Spinal cord (tissue), 10 donors: ENCODE measurements around the gene CHMP4A. TPM values are rescaled to one million over a fixed set of nuclear protein-coding genes. Genes with fewer than 3 reads are reported as not detected.

ENCODE experiments used
- DNase-seq, 6 donors: peaks; one replicate each; pipeline versions ENCODE4 v3.0.0 to v3.0.0-alpha.2; 2013 to 2015; ENCODE audit warnings: low spot score in 6 of 6, low read depth in 4 of 6
- H3K27ac ChIP-seq: one replicate; pipeline ENCODE4 v1.5.1; 2013; ENCODE audit warnings: low read depth, low read length, control low read depth
- H3K27me3 ChIP-seq: one replicate; pipeline ENCODE4 v1.6.1; 2013; ENCODE audit warnings: low read length; ENCODE audit not compliant: control insufficient read depth, insufficient read depth
- H3K36me3 ChIP-seq: one replicate; pipeline ENCODE4 v1.6.1; 2013; ENCODE audit warnings: low read length; ENCODE audit not compliant: control insufficient read depth, insufficient read depth
- H3K4me1 ChIP-seq: one replicate; pipeline ENCODE4 v1.6.1; 2013; ENCODE audit warnings: low read length; ENCODE audit not compliant: control insufficient read depth, insufficient read depth
- H3K4me3 ChIP-seq: one replicate; pipeline ENCODE4 v1.5.1; 2013; ENCODE audit warnings: low read depth, low read length, control low read depth
- H3K9me3 ChIP-seq: one replicate; pipeline ENCODE4 v1.6.1; 2013; ENCODE audit warnings: low read length; ENCODE audit not compliant: control insufficient read depth, insufficient read depth
- WGBS: methylation state at CpG from one replicate; pipeline ENCODE4 v1.1.5; 2013; ENCODE audit warnings: missing lambda C conversion rate; ENCODE audit not compliant: insufficient coverage; 5-methylcytosine and 5-hydroxymethylcytosine counted together
- polyA plus RNA-seq, 2 donors: library from polyadenylated mRNA; unstranded; fragments of 120-200 nt; gene quantifications; one replicate each; pipeline ENCODE4 v1.2.1, GENCODE V29; 2013; ENCODE audit not compliant: insufficient read length in 2 of 2
- total RNA-seq, 2 donors: library from RNA; depleted of rRNA in 1 of 2; stranded (reverse); fragments of 120-200 nt in 1 of 2; fragments of >200 nt in 1 of 2; gene quantifications; one replicate each; pipeline versions ENCODE4 v1.2.3 to v1.2.4, GENCODE V29; 2013 to 2014
- donor health status: healthy.

Gene CHMP4A
- total and polyA plus RNA-seq, 4 donors: 23.2 to 62.9 (median 46.5) TPM

DNA sequence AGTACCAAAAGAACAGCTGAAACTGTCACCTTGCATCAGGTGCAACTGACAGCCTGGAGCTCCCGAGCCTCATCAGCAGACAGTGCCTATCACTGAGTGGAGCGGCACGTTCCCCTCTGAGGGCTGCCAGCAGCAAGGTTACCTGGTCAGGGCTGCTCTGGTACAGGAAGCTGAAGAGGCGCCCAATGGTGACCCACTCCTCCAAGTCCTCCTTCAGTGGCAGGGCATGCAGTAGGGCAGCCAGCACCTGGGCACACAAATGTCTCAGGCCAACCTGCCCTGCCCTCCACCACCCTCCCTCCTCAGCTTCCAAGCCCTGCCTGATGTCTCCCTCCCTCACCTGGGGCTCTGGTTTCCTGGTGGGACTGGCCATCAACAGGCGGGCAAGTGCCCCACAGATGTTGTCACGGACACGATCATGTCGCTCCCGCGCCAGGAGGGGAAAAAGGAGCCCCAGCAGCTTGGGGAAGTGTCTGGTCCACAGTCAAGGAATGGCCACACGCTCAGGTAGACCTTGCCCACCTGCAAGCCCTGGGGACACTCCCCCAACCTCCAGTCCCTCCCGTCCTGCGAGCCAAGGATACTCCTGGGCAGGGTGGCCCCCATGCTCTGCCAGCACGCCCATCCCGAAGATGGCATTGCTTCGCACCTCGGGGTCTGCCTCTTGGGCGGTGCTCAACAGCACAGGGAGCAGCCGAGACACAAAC, 31.8 kb downstream of the CHMP4A start:
- Histone ChIP-seq H3K36me3 (peaks cover 98% of the 10 kb centered on the region), H3K4me3 (no peak overlapping the region), H3K27me3 (no peaks in the 10 kb centered on the region), H3K27ac (no peak overlapping the region), H3K9me3 (no peaks in the 10 kb centered on the region), H3K4me1 (peaks cover 8% of the 10 kb centered on the region)
- 96% methylated on average over 17 of the region's 19 CpGs for WGBS
- no peak for DNase-seq

DNA sequence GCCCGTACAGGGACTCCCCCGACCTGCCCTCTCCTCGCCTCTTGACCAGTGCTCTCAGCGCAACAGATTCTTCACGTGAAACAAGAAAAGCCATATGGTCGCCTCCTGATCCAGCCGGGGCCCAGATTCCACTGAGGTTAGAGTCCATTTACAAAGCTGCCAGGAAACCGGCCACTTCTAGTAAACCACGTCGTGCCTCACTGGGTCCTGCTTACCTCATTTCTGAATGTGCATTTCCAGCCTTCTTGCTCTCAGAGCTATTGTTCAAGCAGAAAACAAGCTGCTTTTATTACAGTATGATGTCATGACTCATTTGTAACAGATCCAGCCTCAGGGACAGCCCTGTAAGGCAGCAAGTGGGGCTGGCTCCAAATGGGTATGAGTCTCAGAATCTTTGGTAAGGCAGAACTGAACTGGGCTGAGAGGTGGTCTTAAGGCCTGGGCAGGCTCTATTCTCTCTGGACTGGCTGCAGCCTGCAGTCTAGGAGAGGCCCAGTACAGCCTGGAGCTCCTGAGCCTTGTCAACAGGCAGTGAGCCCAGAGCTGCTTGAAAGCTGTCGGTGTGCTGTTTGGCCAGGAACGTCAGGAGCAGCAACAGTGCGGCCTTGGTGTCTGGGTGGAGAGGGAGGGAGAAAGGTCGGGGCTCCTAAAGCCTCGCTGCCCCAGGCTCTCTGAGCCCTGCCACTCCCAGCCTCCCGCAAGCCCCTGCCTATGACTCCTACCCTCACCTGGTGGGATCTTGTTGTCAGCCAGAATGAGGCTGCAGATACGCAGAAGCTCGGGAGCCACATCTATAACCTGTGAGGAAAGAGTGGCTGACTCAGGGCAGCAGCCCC, 33.1 kb downstream of the CHMP4A start:
- Histone ChIP-seq H3K27ac (no peak overlapping the region), H3K9me3 (no peaks in the 10 kb centered on the region), H3K4me1 (peaks cover 8% of the 10 kb centered on the region), H3K36me3 (peaks cover 98% of the 10 kb centered on the region), H3K27me3 (no peaks in the 10 kb centered on the region), H3K4me3 (no peak overlapping the region)
- DNase-seq: no peak
- WGBS: 62% methylated on average over 11 of the region's 18 CpGs

DNA sequence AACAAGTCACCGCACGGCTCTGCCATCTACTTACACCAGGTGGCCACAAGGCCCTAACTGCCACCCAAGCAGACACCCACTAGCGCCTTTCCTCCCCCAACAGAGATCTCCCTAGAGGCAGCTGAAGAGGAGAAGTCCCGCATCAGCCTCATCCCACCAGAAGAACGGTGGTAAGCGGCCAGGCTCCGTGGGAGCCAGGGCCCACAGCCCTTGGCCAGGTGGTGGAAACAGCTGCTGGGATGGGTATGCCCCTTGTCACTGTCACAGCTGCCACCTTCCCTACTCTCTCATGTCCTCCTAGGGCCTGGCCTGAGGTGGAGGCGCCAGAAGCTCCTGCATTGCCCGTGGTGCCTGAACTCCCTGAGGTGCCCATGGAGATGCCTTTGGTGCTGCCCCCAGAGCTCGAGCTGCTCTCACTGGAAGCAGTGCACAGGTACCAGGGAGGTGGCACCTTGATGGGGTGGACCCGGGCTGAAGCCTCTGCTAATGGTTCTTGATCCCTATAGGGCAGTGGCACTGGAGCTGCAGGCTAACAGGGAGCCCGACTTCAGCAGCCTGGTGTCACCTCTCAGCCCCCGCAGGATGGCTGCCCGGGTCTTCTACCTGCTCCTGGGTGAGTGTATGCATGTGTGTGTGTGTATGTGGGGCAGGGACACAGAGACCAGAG, 33.9 kb downstream of the CHMP4A start:
- WGBS: 89% methylated on average over 9 of the region's 14 CpGs
- Histone ChIP-seq H3K4me1 (peaks cover 8% of the 10 kb centered on the region), H3K4me3 (no peak overlapping the region), H3K36me3 (peaks cover 95% of the 10 kb centered on the region), H3K27ac (no peak overlapping the region), H3K9me3 (no peaks in the 10 kb centered on the region), H3K27me3 (no peaks in the 10 kb centered on the region)
- DNase-seq: no peak

GRCh38 chr14:24178399-24179178, 34.7 kb downstream of the CHMP4A start:
- Histone ChIP-seq H3K4me1 (peaks cover 14% of the 10 kb centered on the region), H3K4me3 (no peak overlapping the region), H3K27ac (no peak overlapping the region), H3K36me3 (peaks cover 95% of the 10 kb centered on the region), H3K27me3 (no peaks in the 10 kb centered on the region), H3K9me3 (no peaks in the 10 kb centered on the region)
- 100% methylated on average over 3 of the region's 12 CpGs for WGBS
- no peak for DNase-seq

DNA sequence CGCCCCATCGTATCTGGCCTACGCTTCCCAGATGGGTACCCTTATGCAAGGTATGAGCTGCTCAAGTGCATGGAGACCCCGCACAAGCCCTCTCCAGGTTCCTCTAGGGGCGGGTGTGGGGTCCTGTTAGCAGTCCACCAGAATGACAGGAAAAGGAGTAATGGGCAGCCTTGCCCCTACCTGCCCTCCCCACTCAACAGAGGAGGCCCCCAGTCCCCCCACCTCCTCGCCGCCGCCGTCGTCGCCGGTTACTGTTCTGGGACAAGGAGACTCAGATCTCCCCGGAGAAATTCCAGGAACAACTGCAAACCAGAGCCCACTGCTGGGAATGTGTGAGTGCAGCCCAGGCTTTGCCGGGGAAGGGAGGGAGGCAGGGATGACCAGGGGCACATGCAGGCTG, 35.4 kb downstream of the CHMP4A start:
- no peak overlapping the region for H3K4me3 ChIP-seq
- no peak overlapping the region for H3K27ac ChIP-seq
- peaks cover 95% of the 10 kb centered on the region for H3K36me3 ChIP-seq
- no peaks in the 10 kb centered on the region for H3K27me3 ChIP-seq
- DNase-seq: no peak
- H3K4me1 ChIP-seq: peaks cover 21% of the 10 kb centered on the region
- 89% methylated on average over 3 of the region's 14 CpGs for WGBS
- H3K9me3 ChIP-seq: no peaks in the 10 kb centered on the region

GRCh38 chr14:24177041-24177825, 36.1 kb downstream of the CHMP4A start:
- no peaks in the 10 kb centered on the region for H3K27me3 ChIP-seq
- WGBS: 93% methylated on average over 3 of the region's 12 CpGs
- H3K27ac ChIP-seq: no peak overlapping the region
- no peak overlapping the region for H3K4me3 ChIP-seq
- H3K9me3 ChIP-seq: no peaks in the 10 kb centered on the region
- H3K4me1 ChIP-seq: peaks cover 27% of the 10 kb centered on the region
- DNase-seq: no peak
- H3K36me3 ChIP-seq: peaks cover 92% of the 10 kb centered on the region

DNA sequence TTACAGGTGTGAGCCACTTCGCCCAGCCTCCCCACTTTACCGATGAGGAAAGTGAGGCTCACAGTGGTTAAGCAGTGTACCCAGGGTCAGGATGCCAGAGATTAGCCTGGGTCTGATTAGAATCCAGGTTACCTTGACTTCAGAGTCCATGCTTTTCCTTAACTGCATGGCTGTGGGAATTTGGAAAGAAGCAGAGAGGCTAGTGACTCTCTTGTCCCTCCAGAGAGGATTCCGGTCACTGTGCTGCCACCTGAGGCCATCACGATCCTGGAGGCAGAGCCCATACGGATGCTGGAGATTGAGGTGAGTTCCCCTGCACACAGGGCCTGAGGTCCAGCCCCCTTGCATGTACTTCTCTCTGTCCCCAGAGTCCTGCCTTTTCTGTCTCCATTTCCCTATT, 36.7 kb downstream of the CHMP4A start:
- WGBS: 89% methylated on average over 5 of the region's 5 CpGs
- no peak for DNase-seq
- H3K9me3 ChIP-seq: no peaks in the 10 kb centered on the region
- peaks cover 86% of the 10 kb centered on the region for H3K36me3 ChIP-seq
- H3K4me3 ChIP-seq: no peak overlapping the region
- no peak overlapping the region for H3K27ac ChIP-seq
- H3K4me1 ChIP-seq: peaks cover 33% of the 10 kb centered on the region
- no peaks in the 10 kb centered on the region for H3K27me3 ChIP-seq

DNA sequence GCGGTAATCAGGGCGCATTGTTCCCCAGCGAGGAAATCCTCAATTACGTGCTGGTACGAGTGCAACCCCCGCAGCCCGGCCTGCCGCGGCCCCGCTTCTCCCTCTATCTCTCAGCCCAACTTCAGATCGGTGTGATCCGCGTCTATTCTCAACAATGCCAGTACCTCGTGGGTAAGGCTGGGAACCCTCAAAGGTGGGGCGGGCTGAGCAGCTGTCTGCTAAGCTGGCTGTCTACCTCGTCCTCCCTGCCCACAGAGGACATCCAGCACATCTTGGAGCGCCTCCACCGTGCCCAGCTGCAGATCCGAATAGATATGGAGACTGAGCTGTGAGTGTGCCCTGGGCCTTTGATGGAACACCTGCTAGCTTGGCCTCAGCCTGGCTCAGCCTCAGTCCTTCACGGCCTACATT, 40.4 kb downstream of the CHMP4A start:
- Histone ChIP-seq H3K36me3 (peaks cover 50% of the 10 kb centered on the region), H3K4me3 (peak overlapping the region; percentile 79), H3K27me3 (no peaks in the 10 kb centered on the region), H3K9me3 (no peaks in the 10 kb centered on the region), H3K4me1 (peaks cover 34% of the 10 kb centered on the region), H3K27ac (peak overlapping the region; percentile 79)
- 23% methylated on average over 19 of the region's 20 CpGs for WGBS
- DNase-seq: peak in 1 of 6 donors; percentile 53
